Measurements from ENCODE around the gene UQCRHL.
A peak's percentile ranks its signal among the peaks of the same experiment; 100 is the strongest.

GRCh38 chr1:15834406-15835204 lies 27.2 kb upstream of the UQCRHL start:
- no peak for TF ChIP-seq CTCF (IDR thresholded peaks at IDR 0.05; ENCODE audit: insufficient read depth, low read length)
- peak; percentile 46 for TF ChIP-seq REST (IDR thresholded peaks at IDR 0.05; ENCODE audit: insufficient replicate concordance, low read depth)
- peak; percentile 90 for TF ChIP-seq POLR2AphosphoS5 (IDR thresholded peaks at IDR 0.05; ENCODE audit: low read depth)
- TF ChIP-seq SPI1 (IDR thresholded peaks at IDR 0.05; ENCODE audit: borderline replicate concordance, low read depth): peak; percentile 28; the same call in 1 of the 2 replicates
- no peak for TF ChIP-seq GABPA (IDR thresholded peaks at IDR 0.05; ENCODE audit: low read depth)

Data from HL-60 (cell line).